Activated T-cell treated with anti-CD3 and anti-CD28 coated beads for 4 hours (primary cell): Measurements from ENCODE around the gene CABS1.

Experiments used
- DNase-seq: peaks from one replicate; pipeline ENCODE4 v3.0.0-alpha.2; 2020

The CABS1 gene

GRCh38 chr4:70334681-70335080, at the start of gene CABS1:
CABS1 (plus strand) TSS chr4:70334981; CDS start chr4:70335040, 59 bp downstream.
- DNase-seq, result no peak

- DNase-seq, result no peak
Observed at GRCh38 chr4:70288651-70289050, 46.1 kb upstream of the CABS1 start.

- DNase-seq, result no peak
Observed at GRCh38 chr4:70291341-70291740, 43.4 kb upstream of the CABS1 start.

- no peak for DNase-seq
Observed at GRCh38 chr4:70297576-70297975, 37.2 kb upstream of the CABS1 start.

GRCh38 chr4:70298051-70298450, 36.7 kb upstream of the CABS1 start:
- no peak for DNase-seq

GRCh38 chr4:70299643-70300042, 35.1 kb upstream of the CABS1 start:
- DNase-seq, result no peak

GRCh38 chr4:70300215-70300614, 34.6 kb upstream of the CABS1 start:
- no peak for DNase-seq

GRCh38 chr4:70303090-70303489, 31.7 kb upstream of the CABS1 start:
- no peak for DNase-seq

- no peak for DNase-seq
Observed at GRCh38 chr4:70305601-70306000, 29.2 kb upstream of the CABS1 start.

GRCh38 chr4:70306076-70306475, 28.7 kb upstream of the CABS1 start:
- no peak for DNase-seq

GRCh38 chr4:70313736-70314135, 21.0 kb upstream of the CABS1 start:
- DNase-seq, result no peak

GRCh38 chr4:70315928-70316327, 18.9 kb upstream of the CABS1 start:
- no peak for DNase-seq

- no peak for DNase-seq
Observed at GRCh38 chr4:70326052-70326451, 8.7 kb upstream of the CABS1 start.

- DNase-seq, result no peak
Observed at GRCh38 chr4:70336043-70336442, 1.3 kb downstream of the CABS1 start.

- DNase-seq, result no peak
Observed at GRCh38 chr4:70337886-70338420, 3.2 kb downstream of the CABS1 start.

- DNase-seq, result no peak
Observed at GRCh38 chr4:70356185-70356584, 21.4 kb downstream of the CABS1 start.

GRCh38 chr4:70359115-70359661, 24.4 kb downstream of the CABS1 start:
- no peak for DNase-seq

GRCh38 chr4:70360460-70360859, 25.7 kb downstream of the CABS1 start, which contains the start of gene SMR3A:
SMR3A (plus strand) TSS chr4:70360760; CDS start chr4:70362116, 1,356 bp downstream.
- no peak for DNase-seq

GRCh38 chr4:70364002-70364401, 29.2 kb downstream of the CABS1 start:
- DNase-seq, result no peak

GRCh38 chr4:70365479-70365878, 30.7 kb downstream of the CABS1 start:
- no peak for DNase-seq

GRCh38 chr4:70367813-70368212, 33.0 kb downstream of the CABS1 start:
- no peak for DNase-seq

GRCh38 chr4:70371987-70372386, 37.2 kb downstream of the CABS1 start:
- no peak for DNase-seq

GRCh38 chr4:70372760-70373159, 38.0 kb downstream of the CABS1 start:
- no peak for DNase-seq

GRCh38 chr4:70380578-70380977, 45.8 kb downstream of the CABS1 start:
- no peak for DNase-seq

GRCh38 chr4:70382691-70383181, 48.0 kb downstream of the CABS1 start, which contains the start of gene SMR3B:
SMR3B (plus strand) TSS chr4:70383131; CDS start chr4:70384511, 1,380 bp downstream.
- no peak for DNase-seq
